ENCODE measurements around the gene GFRA1.

DNA sequence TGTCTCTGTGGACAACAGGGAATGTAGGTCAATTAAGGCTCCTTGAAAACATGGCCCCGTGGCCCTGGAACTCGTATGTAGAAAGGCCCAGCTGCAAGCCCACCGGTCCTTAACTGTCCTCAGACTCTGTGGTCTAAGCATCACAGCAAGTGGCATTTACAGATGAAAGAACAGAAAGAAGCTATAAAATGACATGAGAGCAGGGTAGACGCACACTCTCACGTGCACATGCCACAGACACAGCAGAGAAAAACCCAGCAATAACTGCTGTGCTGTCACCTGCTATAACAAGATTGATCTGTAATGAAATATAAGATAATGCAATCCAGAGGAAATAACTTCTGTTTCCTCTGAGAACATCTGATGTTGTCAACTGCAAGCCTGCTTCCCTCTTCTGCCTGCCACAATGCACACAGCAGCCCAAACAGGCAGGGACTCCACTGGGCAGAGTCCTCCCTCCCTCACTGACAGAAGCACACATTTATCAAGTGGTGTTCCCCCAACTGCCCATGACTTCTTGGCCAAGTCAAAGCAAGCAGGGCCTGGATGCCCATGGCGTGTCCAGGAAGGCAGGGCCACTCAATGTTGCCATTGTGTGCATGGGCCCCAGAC is 63.9 kb downstream of the GFRA1 start:
- TF ChIP-seq CTCF (IDR thresholded peaks at IDR 0.05; ENCODE audit: low read depth, low read length) = no peak
- no peak for TF ChIP-seq MAX (IDR thresholded peaks at IDR 0.05; ENCODE audit: low read depth, low read length)
- no peak for TF ChIP-seq POLR2A (IDR thresholded peaks at IDR 0.05; ENCODE audit: extremely low read depth, insufficient read length)
- TF ChIP-seq MYC (IDR thresholded peaks at IDR 0.05; ENCODE audit: low read depth, low read length) = no peak

Data from NB4 (cell line).